Heart right ventricle (tissue), 16 donors: ENCODE results near the gene HMG20A. TPM values are rescaled to one million over a fixed set of nuclear protein-coding genes. Genes with fewer than 3 reads are reported as not detected.

Source experiments
- ATAC-seq, 8 donors: fragments of 200-7000 bp; cut with Tn5 transposase; one replicate each; pipeline ENCODE4 v1.9.1; 2020; ENCODE audit warnings: mild to moderate bottlenecking in 8 of 8, moderate library complexity in 8 of 8, moderate number of reproducible peaks in 1 of 8
- DNase-seq, 2 donors: peaks; one replicate each; pipeline ENCODE4 v3.0.0-alpha.2; 2020
- H3K27ac ChIP-seq, 10 donors: fragments of 200-600 bp; sonication (generic) in 2 of 10; one replicate each; pipeline versions ENCODE4 v1.5.0 to v1.8.0; 2020 to 2022; ENCODE audit warnings: mild to moderate bottlenecking in 3 of 10
- H3K27me3 ChIP-seq, 7 donors: fragments of 200-600 bp; one replicate each; pipeline ENCODE4 v1.8.0; 2021 to 2022; ENCODE audit warnings: mild to moderate bottlenecking in 2 of 7
- H3K36me3 ChIP-seq, 9 donors: fragments of 200-600 bp; sonication (generic) in 1 of 9; one replicate each; pipeline versions ENCODE4 v1.5.0 to v1.8.0; 2020 to 2022; ENCODE audit warnings: mild to moderate bottlenecking in 2 of 9
- H3K4me1 ChIP-seq, 9 donors: fragments of 200-600 bp; sonication (generic) in 1 of 9; one replicate each; pipeline versions ENCODE4 v1.5.0 to v1.8.0; 2020 to 2022; ENCODE audit warnings: mild to moderate bottlenecking in 4 of 9
- H3K4me3 ChIP-seq, 10 donors: fragments of 200-600 bp; sonication (generic) in 2 of 10; one replicate each; pipeline versions ENCODE4 v1.5.0 to v1.8.0; 2020 to 2022; ENCODE audit warnings: mild to moderate bottlenecking in 7 of 10, moderate library complexity in 2 of 10
- H3K9me3 ChIP-seq, 11 donors: fragments of 200-600 bp in 10 of 11; sonication (generic) in 2 of 11; one replicate each; pipeline versions ENCODE4 v1.5.0 to v1.8.0; 2013 to 2022; ENCODE audit warnings: mild to moderate bottlenecking in 2 of 11, control low read depth in 1 of 11, moderate library complexity in 1 of 11
- CTCF ChIP-seq, 9 donors: fragments of 200-600 bp; sonication (generic) in 2 of 9; IDR thresholded peaks; one replicate each; pipeline versions ENCODE4 v1.5.0 to v1.8.0; 2021 to 2022; ENCODE audit warnings: antibody characterized with exemption in 9 of 9, mild to moderate bottlenecking in 5 of 9, moderate library complexity in 1 of 9
- WGBS, 2 donors: extraction: QIAGEN DNeasy Blood & Tissue Kit; methylation state at CpG; one replicate each; pipeline ENCODE4 v1.1.7; 2013; ENCODE audit warnings: inconsistent platforms in 1 of 2; 5-methylcytosine and 5-hydroxymethylcytosine counted together
- intact Hi-C, 10 donors: fragments of 100-400 bp; cut with DNase I; formaldehyde crosslinking; loops; one replicate each; pipeline versions ENCODE4 v1.11.1 to v1.14.2; 2022
- polyA plus RNA-seq, 2 donors: library from polyadenylated mRNA; stranded (reverse); fragments of 200-250 nt; gene quantifications; one replicate each; pipeline ENCODE4 v1.2.3, GENCODE V29; 2013
- total RNA-seq, 10 donors: library from RNA; stranded (reverse); fragmentation: NEBNext Ultra II Directional in 3 of 10; extraction: Animal tissue kit (Norgen Biotek cat#: 25700) in 3 of 10; gene quantifications; one replicate each; pipeline versions ENCODE4 v1.2.1 to v1.2.4, GENCODE V29; 2021 to 2023
- donor health status: Arrhythmogenic right ventricular cardiomyopathy.
- donor health status: ischemic (EF 13 %, LVEDD 7.1; RV severe dilation, severe dysfunction).
- donor health status: healthy with polysubstance abuse.
- donor health status: DM: no; HTN: yes; CAD: no.
- donor health status: DM: no; HTN: no; CAD: no.
- donor health status: ischemic (EF 25% LVEDD 6.9; RV normal size, moderate dysfunction).
- donor health status: ischemic (EF 25% LVEDD 5.7; RV mildly dilated, moderate dysfunction).
- donor health status: healthy.
- donor health status: DM: yes; HTN: yes; CAD: no.
- donor health status: Ischemic cardiomyopathy.
- donor health status: ischemic (EF 35%, LVEDD 5.7; RV mildly dilated, moderate dysfunction).
- donor health status: nonischemic (EF 11% LVEDD 7.7; RV severe dilation, severe dysfunction).
- donor health status: DM: yes; HTN: yes; CAD: no.
- donor health status: PGD.
- donor health status: ischemic (EF 29% LVEDD 5.4; RV normal size, mild dysfunction).
- donor health status: nonischemic (EF 23%, LVEDD 6.1; RV moderate dilation, normal function).

Gene HMG20A
- total and polyA plus RNA-seq, 12 donors: 9.9 to 60.2 (median 37.5) TPM

- TF ChIP-seq CTCF (IDR thresholded peaks at IDR 0.05): no peak
- 23 to 39% methylated on average over 2 of the region's 2 CpGs for WGBS, 2 donors
These were observed 7.6 kb upstream of the HMG20A start for GRCh38 chr15:77412972-77413698.

GRCh38 chr15:77413699-77414349 lies 6.9 kb upstream of the HMG20A start:
- intact Hi-C loops: loop anchor here in 6 of 10 donors (5.0 to 10.0 kb wide), 8 partner anchors 81 to 299 kb away; no protein-coding TSS in a partner anchor

More at GRCh38 chr15:77412972-77413698, 7.6 kb upstream of the HMG20A start:
- H3K36me3 ChIP-seq: no peaks in the 10 kb centered on the region
- intact Hi-C loops: loop anchor here in 6 of 10 donors (5.0 to 10.0 kb wide), 8 partner anchors 82 to 298 kb away; no protein-coding TSS in a partner anchor
- DNase-seq (no peak), ATAC-seq (no peak)
- H3K9me3 ChIP-seq: no peaks in the 10 kb centered on the region
- H3K27ac ChIP-seq: peak overlapping the region in 1 of 10 donors; percentile 32
- H3K4me1 ChIP-seq: peaks cover 7 to 92% (median 60%) of the 10 kb centered on the region in 9 donors
- no peak overlapping the region for H3K4me3 ChIP-seq
- H3K27me3 ChIP-seq: no peaks in the 10 kb centered on the region

GRCh38 chr15:77414789-77415442 lies 5.8 kb upstream of the HMG20A start:
- intact Hi-C loops: loop anchor here in 7 of 10 donors (5.0 to 10.0 kb wide), 14 partner anchors 63 to 300 kb away; no protein-coding TSS in a partner anchor
- H3K4me3 ChIP-seq: no peak overlapping the region

More at GRCh38 chr15:77413699-77414349, 6.9 kb upstream of the HMG20A start:
- no peak for TF ChIP-seq CTCF (IDR thresholded peaks at IDR 0.05)
- 86 to 94% methylated on average over 4 of the region's 4 CpGs for WGBS, 2 donors
- Histone ChIP-seq H3K9me3 (no peaks in the 10 kb centered on the region), H3K27me3 (no peaks in the 10 kb centered on the region), H3K4me1 (peaks cover 7 to 96% (median 65%) of the 10 kb centered on the region in 9 donors), H3K27ac (peak overlapping the region in 1 of 10 donors; percentile 32), H3K36me3 (no peaks in the 10 kb centered on the region), H3K4me3 (no peak overlapping the region)
- DNase-seq (no peak), ATAC-seq (no peak)

More at GRCh38 chr15:77414789-77415442, 5.8 kb upstream of the HMG20A start:
- 83 to 85% methylated on average over 2 of the region's 2 CpGs for WGBS, 2 donors
- ATAC-seq: no peak
- H3K4me1 ChIP-seq: peaks cover 4 to 88% (median 59%) of the 10 kb centered on the region in 9 donors
- H3K9me3 ChIP-seq: no peaks in the 10 kb centered on the region
- TF ChIP-seq CTCF (IDR thresholded peaks at IDR 0.05): no peak
- peak overlapping the region in 3 of 10 donors; percentile 2 to 35 (median 32) for H3K27ac ChIP-seq
- no peaks in the 10 kb centered on the region for H3K36me3 ChIP-seq
- DNase-seq: no peak
- no peaks in the 10 kb centered on the region for H3K27me3 ChIP-seq
